ENCODE measurements around the gene TBP. TPM values are rescaled to one million over a fixed set of nuclear protein-coding genes. Genes with fewer than 3 reads are reported as not detected.

Gene TBP
- total RNA-seq, 1 experiment from 2014 or later = 20.6 TPM

GRCh38 chr6:170516783-170517616 lies 37.2 kb upstream of the TBP start:
- Mint-ChIP-seq H3K27me3 (ENCODE audit: low read depth) (no peaks in the 10 kb centered on the region), H3K9me3 (peaks cover 19% of the 10 kb centered on the region), H3K4me3 (no peak overlapping the region), H3K27ac (no peak overlapping the region), H3K4me1 (no peaks in the 10 kb centered on the region), H3K36me3 (no peaks in the 10 kb centered on the region)
- ATAC-seq (peak; percentile 95), DNase-seq (ENCODE audit: low spot score) (peak; percentile 44)
- TF ChIP-seq GABPB1 (CRISPR knock-in tag; IDR thresholded peaks at IDR 0.05) (peak; percentile 40; the same call in 1 of the 2 replicates), NFE2L1 (CRISPR knock-in tag; IDR thresholded peaks at IDR 0.05) (no peak)
- TF ChIP-seq, protein P1, sequence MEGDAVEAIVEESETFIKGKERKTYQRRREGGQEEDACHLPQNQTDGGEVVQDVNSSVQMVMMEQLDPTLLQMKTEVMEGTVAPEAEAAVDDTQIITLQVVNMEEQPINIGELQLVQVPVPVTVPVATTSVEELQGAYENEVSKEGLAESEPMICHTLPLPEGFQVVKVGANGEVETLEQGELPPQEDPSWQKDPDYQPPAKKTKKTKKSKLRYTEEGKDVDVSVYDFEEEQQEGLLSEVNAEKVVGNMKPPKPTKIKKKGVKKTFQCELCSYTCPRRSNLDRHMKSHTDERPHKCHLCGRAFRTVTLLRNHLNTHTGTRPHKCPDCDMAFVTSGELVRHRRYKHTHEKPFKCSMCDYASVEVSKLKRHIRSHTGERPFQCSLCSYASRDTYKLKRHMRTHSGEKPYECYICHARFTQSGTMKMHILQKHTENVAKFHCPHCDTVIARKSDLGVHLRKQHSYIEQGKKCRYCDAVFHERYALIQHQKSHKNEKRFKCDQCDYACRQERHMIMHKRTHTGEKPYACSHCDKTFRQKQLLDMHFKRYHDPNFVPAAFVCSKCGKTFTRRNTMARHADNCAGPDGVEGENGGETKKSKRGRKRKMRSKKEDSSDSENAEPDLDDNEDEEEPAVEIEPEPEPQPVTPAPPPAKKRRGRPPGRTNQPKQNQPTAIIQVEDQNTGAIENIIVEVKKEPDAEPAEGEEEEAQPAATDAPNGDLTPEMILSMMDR (IDR thresholded peaks at IDR 0.05) = peak; percentile 46; the same call in 1 of the 2 replicates
- ChIA-PET POLR2A (interaction anchor here (0.6 to 0.7 kb wide), 2 partner anchors 77 to 646 kb away, joined by 3 to 5 read pairs; no protein-coding TSS in a partner anchor), CTCF (interaction anchor here (0.6 to 2.1 kb wide), 25 partner anchors 9 to 795 kb away, joined by 3 to 12 read pairs (median 4); partner anchors contain the start of gene DLL1)

DNA sequence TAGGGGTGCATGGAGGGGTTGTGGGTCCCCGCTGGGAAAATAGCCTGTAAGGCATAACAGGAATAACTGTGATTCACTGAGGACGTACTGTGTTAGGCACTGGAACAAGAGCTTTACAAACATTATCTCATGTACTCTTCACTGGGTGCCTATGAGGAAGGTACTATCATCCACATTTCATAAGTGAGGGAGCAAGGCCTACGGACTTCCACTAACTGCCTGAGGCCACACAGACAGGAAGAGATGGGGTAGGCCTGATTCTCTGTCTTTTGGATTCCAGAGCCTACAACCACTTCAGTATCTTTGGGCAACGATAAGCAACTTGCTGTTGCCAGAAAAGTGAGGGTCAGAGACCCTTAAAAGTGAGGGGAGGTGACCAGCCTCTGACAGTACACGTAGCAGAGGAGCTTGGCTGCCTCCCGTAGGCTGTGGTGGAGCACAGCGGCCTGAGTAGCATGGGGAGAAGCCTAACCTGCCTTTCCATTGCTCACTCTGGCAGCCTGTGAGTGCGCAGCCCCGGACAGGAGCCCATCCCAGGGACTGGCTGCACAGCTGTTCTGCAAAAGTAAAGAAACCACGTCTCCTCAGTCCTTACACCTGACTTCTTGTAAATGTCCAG lies 31.5 kb upstream of the TBP start:
- peak; percentile 62 for DNase-seq (ENCODE audit: low spot score)
- Mint-ChIP-seq H3K9me3 (peaks cover 11% of the 10 kb centered on the region; the same call in 1 of the 2 replicates), H3K36me3 (no peaks in the 10 kb centered on the region), H3K4me3 (no peak overlapping the region), H3K27ac (no peak overlapping the region), H3K27me3 (ENCODE audit: low read depth) (no peaks in the 10 kb centered on the region), H3K4me1 (peaks cover 13% of the 10 kb centered on the region)
- ChIA-PET POLR2A (no interaction called here), CTCF (interaction anchor here (0.7 to 1.3 kb wide), 4 partner anchors 13 to 692 kb away, joined by 3 read pairs; no protein-coding TSS in a partner anchor)
- ATAC-seq = peak; percentile 100
- TF ChIP-seq ZNF512 (CRISPR knock-in tag; IDR thresholded peaks at IDR 0.05; ENCODE audit: borderline replicate concordance) (no peak), ESRRA (CRISPR knock-in tag; IDR thresholded peaks at IDR 0.05; ENCODE audit: borderline replicate concordance) (no peak), SMAD3 (CRISPR knock-in tag; IDR thresholded peaks at IDR 0.05; ENCODE audit: borderline replicate concordance) (no peak), ZNF317 (CRISPR knock-in tag; IDR thresholded peaks at IDR 0.05; ENCODE audit: borderline replicate concordance, low read depth) (no peak), ZNF671 (CRISPR knock-in tag; IDR thresholded peaks at IDR 0.05) (no peak), TEAD1 (CRISPR knock-in tag; IDR thresholded peaks at IDR 0.05) (no peak), ZBTB21 (CRISPR knock-in tag; IDR thresholded peaks at IDR 0.05; ENCODE audit: borderline replicate concordance) (no peak), OVOL2 (CRISPR knock-in tag; IDR thresholded peaks at IDR 0.05; ENCODE audit: borderline replicate concordance) (no peak), ZNF423 (CRISPR knock-in tag; IDR thresholded peaks at IDR 0.05) (no peak), ZNF219 (CRISPR knock-in tag; IDR thresholded peaks at IDR 0.05; ENCODE audit: borderline replicate concordance) (no peak), CDX4 (CRISPR knock-in tag; IDR thresholded peaks at IDR 0.05; ENCODE audit: borderline replicate concordance) (no peak), CBFB (CRISPR knock-in tag; IDR thresholded peaks at IDR 0.05; ENCODE audit: low read depth) (no peak), MAX (CRISPR knock-in tag; IDR thresholded peaks at IDR 0.05) (no peak)
- TF ChIP-seq, protein P2, sequence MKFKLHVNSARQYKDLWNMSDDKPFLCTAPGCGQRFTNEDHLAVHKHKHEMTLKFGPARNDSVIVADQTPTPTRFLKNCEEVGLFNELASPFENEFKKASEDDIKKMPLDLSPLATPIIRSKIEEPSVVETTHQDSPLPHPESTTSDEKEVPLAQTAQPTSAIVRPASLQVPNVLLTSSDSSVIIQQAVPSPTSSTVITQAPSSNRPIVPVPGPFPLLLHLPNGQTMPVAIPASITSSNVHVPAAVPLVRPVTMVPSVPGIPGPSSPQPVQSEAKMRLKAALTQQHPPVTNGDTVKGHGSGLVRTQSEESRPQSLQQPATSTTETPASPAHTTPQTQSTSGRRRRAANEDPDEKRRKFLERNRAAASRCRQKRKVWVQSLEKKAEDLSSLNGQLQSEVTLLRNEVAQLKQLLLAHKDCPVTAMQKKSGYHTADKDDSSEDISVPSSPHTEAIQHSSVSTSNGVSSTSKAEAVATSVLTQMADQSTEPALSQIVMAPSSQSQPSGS (CRISPR knock-in tag; IDR thresholded peaks at IDR 0.05; ENCODE audit: borderline replicate concordance, low read depth) = no peak
- TF ChIP-seq, protein P3, sequence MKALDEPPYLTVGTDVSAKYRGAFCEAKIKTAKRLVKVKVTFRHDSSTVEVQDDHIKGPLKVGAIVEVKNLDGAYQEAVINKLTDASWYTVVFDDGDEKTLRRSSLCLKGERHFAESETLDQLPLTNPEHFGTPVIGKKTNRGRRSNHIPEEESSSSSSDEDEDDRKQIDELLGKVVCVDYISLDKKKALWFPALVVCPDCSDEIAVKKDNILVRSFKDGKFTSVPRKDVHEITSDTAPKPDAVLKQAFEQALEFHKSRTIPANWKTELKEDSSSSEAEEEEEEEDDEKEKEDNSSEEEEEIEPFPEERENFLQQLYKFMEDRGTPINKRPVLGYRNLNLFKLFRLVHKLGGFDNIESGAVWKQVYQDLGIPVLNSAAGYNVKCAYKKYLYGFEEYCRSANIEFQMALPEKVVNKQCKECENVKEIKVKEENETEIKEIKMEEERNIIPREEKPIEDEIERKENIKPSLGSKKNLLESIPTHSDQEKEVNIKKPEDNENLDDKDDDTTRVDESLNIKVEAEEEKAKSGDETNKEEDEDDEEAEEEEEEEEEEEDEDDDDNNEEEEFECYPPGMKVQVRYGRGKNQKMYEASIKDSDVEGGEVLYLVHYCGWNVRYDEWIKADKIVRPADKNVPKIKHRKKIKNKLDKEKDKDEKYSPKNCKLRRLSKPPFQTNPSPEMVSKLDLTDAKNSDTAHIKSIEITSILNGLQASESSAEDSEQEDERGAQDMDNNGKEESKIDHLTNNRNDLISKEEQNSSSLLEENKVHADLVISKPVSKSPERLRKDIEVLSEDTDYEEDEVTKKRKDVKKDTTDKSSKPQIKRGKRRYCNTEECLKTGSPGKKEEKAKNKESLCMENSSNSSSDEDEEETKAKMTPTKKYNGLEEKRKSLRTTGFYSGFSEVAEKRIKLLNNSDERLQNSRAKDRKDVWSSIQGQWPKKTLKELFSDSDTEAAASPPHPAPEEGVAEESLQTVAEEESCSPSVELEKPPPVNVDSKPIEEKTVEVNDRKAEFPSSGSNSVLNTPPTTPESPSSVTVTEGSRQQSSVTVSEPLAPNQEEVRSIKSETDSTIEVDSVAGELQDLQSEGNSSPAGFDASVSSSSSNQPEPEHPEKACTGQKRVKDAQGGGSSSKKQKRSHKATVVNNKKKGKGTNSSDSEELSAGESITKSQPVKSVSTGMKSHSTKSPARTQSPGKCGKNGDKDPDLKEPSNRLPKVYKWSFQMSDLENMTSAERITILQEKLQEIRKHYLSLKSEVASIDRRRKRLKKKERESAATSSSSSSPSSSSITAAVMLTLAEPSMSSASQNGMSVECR (CRISPR knock-in tag; IDR thresholded peaks at IDR 0.05; ENCODE audit: borderline replicate concordance) = no peak
- TF ChIP-seq, protein P4, sequence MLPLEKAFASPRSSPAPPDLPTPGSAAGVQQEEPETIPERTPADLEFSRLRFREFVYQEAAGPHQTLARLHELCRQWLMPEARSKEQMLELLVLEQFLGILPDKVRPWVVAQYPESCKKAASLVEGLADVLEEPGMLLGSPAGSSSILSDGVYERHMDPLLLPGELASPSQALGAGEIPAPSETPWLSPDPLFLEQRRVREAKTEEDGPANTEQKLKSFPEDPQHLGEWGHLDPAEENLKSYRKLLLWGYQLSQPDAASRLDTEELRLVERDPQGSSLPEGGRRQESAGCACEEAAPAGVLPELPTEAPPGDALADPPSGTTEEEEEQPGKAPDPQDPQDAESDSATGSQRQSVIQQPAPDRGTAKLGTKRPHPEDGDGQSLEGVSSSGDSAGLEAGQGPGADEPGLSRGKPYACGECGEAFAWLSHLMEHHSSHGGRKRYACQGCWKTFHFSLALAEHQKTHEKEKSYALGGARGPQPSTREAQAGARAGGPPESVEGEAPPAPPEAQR (CRISPR knock-in tag; IDR thresholded peaks at IDR 0.05) = no peak
